Activated CD4-positive, alpha-beta T cell treated with anti-CD3 and anti-CD28 coated beads for 1 hour (primary cell): ENCODE data around the gene ZMYND12.

Experiments
- DNase-seq: peaks from one replicate; pipeline ENCODE4 v3.0.0-alpha.2; 2020

ZMYND12 gene

GRCh38 chr1:42386051-42386450 lies 69.8 kb downstream of the ZMYND12 start:
- no peak for DNase-seq

DNA sequence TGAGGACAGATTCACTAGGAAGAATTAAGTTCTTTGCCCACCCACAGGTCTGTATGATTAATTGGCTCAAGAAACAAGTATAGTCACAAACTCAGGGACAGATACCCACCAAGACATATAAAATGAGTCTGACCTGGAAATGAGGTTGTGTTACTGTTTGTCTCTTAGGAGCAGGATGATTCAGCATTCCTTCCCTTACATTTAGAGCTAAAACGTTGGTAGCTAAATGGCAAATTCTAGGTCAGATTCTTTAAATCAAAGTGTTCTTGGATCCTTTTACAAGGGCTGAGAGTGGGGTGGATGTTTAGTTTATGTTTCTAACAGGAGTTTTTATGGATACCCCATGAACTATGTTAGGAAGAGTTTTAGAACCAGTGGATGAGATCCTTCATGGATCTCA lies 70.5 kb downstream of the ZMYND12 start:
- DNase-seq = no peak

DNA sequence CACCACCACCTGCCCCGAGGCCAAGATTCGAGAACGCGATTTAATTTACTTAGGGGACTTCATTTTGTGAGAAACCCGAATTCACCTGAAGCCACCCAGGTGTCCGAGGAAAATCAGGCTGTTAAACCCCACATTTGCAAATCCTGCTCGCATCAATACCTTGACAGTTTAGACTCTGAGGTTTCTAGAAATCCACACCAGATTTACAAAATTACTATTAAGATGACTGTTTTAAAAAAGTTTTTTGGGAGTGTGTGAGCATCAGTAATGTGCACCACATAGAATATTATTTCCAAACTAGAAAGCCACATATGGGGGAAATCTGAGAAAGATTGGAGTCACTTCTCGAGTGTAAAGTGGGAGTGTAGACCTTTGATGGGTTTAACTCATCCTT lies 74.5 kb downstream of the ZMYND12 start:
- DNase-seq = no peak

GRCh38 chr1:42380586-42381279 lies 75.1 kb downstream of the ZMYND12 start, which contains the start of gene RIMKLA:
Gene RIMKLA, plus strand, starts transcription at chr1:42380792. Its CDS starts 143 bp downstream, at chr1:42380935.
- DNase-seq = no peak
